Endothelial cell of umbilical vein (primary cell): Measurements from ENCODE around the gene VPS4A.

ENCODE experiments used
- CTCF ChIP-seq, 2 donors: IDR thresholded peaks; 1 replicate in 1 of 2; 2 replicates in 1 of 2; pipeline ENCODE4 v1.5.1; 2011; ENCODE audit warnings: low read length in 2 of 2, mild to moderate bottlenecking in 2 of 2, moderate library complexity in 2 of 2, control low read depth in 1 of 2, inconsistent platforms in 1 of 2, low read depth in 1 of 2; ENCODE audit not compliant: insufficient read depth in 1 of 2; ENCODE audit errors: extremely low read depth in 1 of 2
- EZH2 ChIP-seq: IDR thresholded peaks from 2 replicates; pipeline ENCODE4 v1.6.1; 2012; ENCODE audit warnings: borderline replicate concordance, low read depth, mild to moderate bottlenecking, moderate library complexity, low read length, inconsistent platforms; ENCODE audit not compliant: severe bottlenecking

GRCh38 chr16:69276148-69277115, 34.7 kb upstream of the VPS4A start:
- TF ChIP-seq EZH2 (no peak), CTCF (IDR thresholded peaks at IDR 0.05; ENCODE audit: extremely low read depth in 1 of 2, insufficient read depth in 1 of 2, low read depth in 1 of 2, low read length in 2 of 2) (no peak)
